Keratinocyte (primary cell): ENCODE results near the gene ADAMTS2. TPM values are rescaled to one million over a fixed set of nuclear protein-coding genes. Genes with fewer than 3 reads are reported as not detected.

Source experiments
- DNase-seq: peaks from one replicate; pipeline ENCODE4 v3.0.0-alpha.2; 2011; ENCODE audit warnings: low read depth, missing footprints, low spot score
- FAIRE-seq: peaks from 2 replicates; lab custom pipeline; 2011; peaks lifted over from hg19 to GRCh38; lab: Jason Lieb, UNC
- H2AFZ ChIP-seq: 2 replicates; pipeline ENCODE4 v1.6.0; 2012; ENCODE audit warnings: low read length, control low read depth, inconsistent platforms; ENCODE audit not compliant: control insufficient read depth
- H3K27ac ChIP-seq: 2 replicates; pipeline ENCODE4 v1.5.1; 2011; ENCODE audit warnings: low read length; ENCODE audit not compliant: control insufficient read depth, insufficient read depth
- H3K27me3 ChIP-seq: 3 replicates; pipeline ENCODE4 v1.6.0; 2011; ENCODE audit warnings: low read length; ENCODE audit not compliant: control insufficient read depth, insufficient read depth; ENCODE audit errors: extremely low read depth
- H3K36me3 ChIP-seq, 2 experiments: 2 replicates in 1 of 2; 3 replicates in 1 of 2; pipeline ENCODE4 v1.5.1; 2011; ENCODE audit warnings: low read length in 2 of 2, mild to moderate bottlenecking in 1 of 2; ENCODE audit not compliant: control insufficient read depth in 2 of 2, insufficient read depth in 2 of 2; ENCODE audit errors: extremely low read depth in 1 of 2
- H3K4me1 ChIP-seq: 3 replicates; pipeline ENCODE4 v1.5.1; 2011; ENCODE audit warnings: low read length; ENCODE audit not compliant: control insufficient read depth, insufficient read depth; ENCODE audit errors: extremely low read depth
- H3K4me2 ChIP-seq: 3 replicates; pipeline ENCODE4 v1.6.0; 2011; ENCODE audit warnings: low read depth, low read length; ENCODE audit not compliant: control insufficient read depth, insufficient read depth; ENCODE audit errors: extremely low read depth
- H3K4me3 ChIP-seq, 3 experiments: fragments of 200-600 bp in 1 of 3; sonication (generic) in 1 of 3; 2 replicates in 2 of 3; 3 replicates in 1 of 3; pipeline ENCODE4 v1.5.1; 2011 to 2016; ENCODE audit warnings: low read length in 3 of 3, mild to moderate bottlenecking in 3 of 3, control low read depth in 2 of 3, inconsistent platforms in 1 of 3, low read depth in 1 of 3, mixed read lengths in 1 of 3, mixed run types in 1 of 3, moderate library complexity in 1 of 3; ENCODE audit not compliant: control insufficient read depth in 2 of 3, insufficient read depth in 2 of 3; ENCODE audit errors: extremely low read depth in 1 of 3
- H3K79me2 ChIP-seq: 2 replicates; pipeline ENCODE4 v1.6.0; 2012; ENCODE audit warnings: low read length; ENCODE audit not compliant: control insufficient read depth, insufficient read depth
- H3K9ac ChIP-seq: 3 replicates; pipeline ENCODE4 v1.6.0; 2011; ENCODE audit warnings: low read length; ENCODE audit not compliant: control insufficient read depth, insufficient read depth; ENCODE audit errors: extremely low read depth
- H3K9me1 ChIP-seq: 3 replicates; pipeline ENCODE4 v1.6.0; 2011; ENCODE audit warnings: low read length; ENCODE audit not compliant: control insufficient read depth, insufficient read depth; ENCODE audit errors: extremely low read depth
- H3K9me3 ChIP-seq: 2 replicates; pipeline ENCODE4 v1.5.1; 2012; ENCODE audit warnings: low read depth, low read length; ENCODE audit not compliant: control insufficient read depth
- H4K20me1 ChIP-seq: 3 replicates; pipeline ENCODE4 v1.6.0; 2011; ENCODE audit warnings: low read length; ENCODE audit not compliant: control insufficient read depth, insufficient read depth; ENCODE audit errors: extremely low read depth
- EZH2 ChIP-seq: IDR thresholded peaks from one replicate; pipeline ENCODE4 v1.6.1; 2012; ENCODE audit warnings: inconsistent platforms, mild to moderate bottlenecking, low read length, moderate library complexity
- dilution Hi-C: fragments of 300-500 bp; cut with MboI; formaldehyde crosslinking; loops from one replicate; pipeline ENCODE4 v1.7.0; 2020; ENCODE audit warnings: low sequenced_read_pairs; ENCODE audit not compliant: extremely low pct_ligation_motif_present
- polyA plus RNA-seq, 5 experiments: library from polyadenylated mRNA; depleted of rRNA in 3 of 5; stranded (reverse) in 3 of 5; stranded (forward) in 1 of 5; unstranded in 1 of 5; fragments of >200 nt; gene quantifications; 1 replicate in 1 of 5; 2 replicates in 3 of 5; 3 replicates in 1 of 5; pipeline versions ENCODE4 v1.2.1 to v1.2.3, GENCODE V29; 2011 to 2012; ENCODE audit warnings: missing spikeins in 2 of 5, low read depth in 1 of 5, low replicate concordance in 1 of 5
- TF ChIP-seq, protein P1 (sequence below), 3 experiments: IDR thresholded peaks in 1 of 3; conservative IDR thresholded peaks in 1 of 3; optimal IDR thresholded peaks in 1 of 3; 2 replicates in 2 of 3; 3 replicates in 1 of 3; pipeline versions ENCODE3 to v1.5.1; 2011; ENCODE audit warnings: low read length in 3 of 3, mild to moderate bottlenecking in 3 of 3, moderate library complexity in 2 of 3, control low read depth in 1 of 3, inconsistent platforms in 1 of 3; ENCODE audit not compliant: insufficient read depth in 2 of 3; ENCODE audit errors: extremely low read depth in 1 of 3

The ADAMTS2 gene
- polyA plus RNA-seq, 1 donor (not counting 4 experiments of a cell fraction or from before 2014, with no cell fraction given), result not detected

DNA sequence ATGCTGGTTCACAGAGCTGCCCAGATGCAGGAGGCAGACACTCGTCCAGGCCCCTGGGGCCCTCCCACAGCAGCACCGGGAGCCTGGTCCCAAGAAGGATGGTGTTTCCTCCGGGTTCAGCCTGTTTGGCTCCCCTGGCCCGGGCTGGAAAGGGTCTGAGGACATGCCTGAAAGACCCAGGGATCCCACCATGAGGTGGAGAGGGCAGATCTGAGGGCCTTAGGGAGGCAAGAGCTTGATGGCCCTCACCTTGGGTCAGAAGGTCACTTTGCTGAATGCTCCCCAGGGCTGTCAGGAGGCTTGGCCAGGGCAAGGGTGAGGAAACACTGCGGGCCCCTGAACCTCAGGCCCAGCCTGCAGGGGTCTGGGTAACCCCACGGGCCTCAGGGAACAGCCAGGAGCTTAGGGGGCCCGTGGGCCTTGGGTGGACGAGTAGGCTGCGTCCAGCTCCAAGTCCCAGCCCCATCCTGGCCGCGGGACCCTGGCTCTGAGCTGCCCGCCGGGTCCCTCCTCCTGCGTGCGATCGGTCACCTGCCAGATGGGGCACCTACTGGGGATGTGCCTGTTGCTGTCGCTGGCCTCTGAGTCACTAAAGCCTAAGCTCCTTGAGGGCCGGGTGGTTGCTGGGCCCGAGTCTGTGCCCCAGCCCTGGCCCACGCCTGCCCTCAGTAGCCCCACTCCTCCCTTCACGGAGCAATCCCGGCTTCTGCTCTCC is 178.9 kb downstream of the ADAMTS2 start:
- TF ChIP-seq, protein P1, sequence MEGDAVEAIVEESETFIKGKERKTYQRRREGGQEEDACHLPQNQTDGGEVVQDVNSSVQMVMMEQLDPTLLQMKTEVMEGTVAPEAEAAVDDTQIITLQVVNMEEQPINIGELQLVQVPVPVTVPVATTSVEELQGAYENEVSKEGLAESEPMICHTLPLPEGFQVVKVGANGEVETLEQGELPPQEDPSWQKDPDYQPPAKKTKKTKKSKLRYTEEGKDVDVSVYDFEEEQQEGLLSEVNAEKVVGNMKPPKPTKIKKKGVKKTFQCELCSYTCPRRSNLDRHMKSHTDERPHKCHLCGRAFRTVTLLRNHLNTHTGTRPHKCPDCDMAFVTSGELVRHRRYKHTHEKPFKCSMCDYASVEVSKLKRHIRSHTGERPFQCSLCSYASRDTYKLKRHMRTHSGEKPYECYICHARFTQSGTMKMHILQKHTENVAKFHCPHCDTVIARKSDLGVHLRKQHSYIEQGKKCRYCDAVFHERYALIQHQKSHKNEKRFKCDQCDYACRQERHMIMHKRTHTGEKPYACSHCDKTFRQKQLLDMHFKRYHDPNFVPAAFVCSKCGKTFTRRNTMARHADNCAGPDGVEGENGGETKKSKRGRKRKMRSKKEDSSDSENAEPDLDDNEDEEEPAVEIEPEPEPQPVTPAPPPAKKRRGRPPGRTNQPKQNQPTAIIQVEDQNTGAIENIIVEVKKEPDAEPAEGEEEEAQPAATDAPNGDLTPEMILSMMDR (optimal IDR thresholded peaks at IDR 0.05 in 1 of 3, IDR thresholded peaks at IDR 0.05 in 1 of 3, conservative IDR thresholded peaks at IDR 0.05 in 1 of 3; ENCODE audit: extremely low read depth in 1 of 3, insufficient read depth in 2 of 3, low read length in 3 of 3), result no peak
- no peak for TF ChIP-seq EZH2
- FAIRE-seq (no peak), DNase-seq (no peak)
- H3K36me3 ChIP-seq, result no peaks in the 10 kb centered on the region
- peaks cover 14% of the 10 kb centered on the region for H3K9me3 ChIP-seq
- no peaks in the 10 kb centered on the region for H3K27me3 ChIP-seq
- H2AFZ ChIP-seq, result no peak overlapping the region
- dilution Hi-C loops, result no loop called here
- no peaks in the 10 kb centered on the region for H3K79me2 ChIP-seq
- no peaks in the 10 kb centered on the region for H3K4me1 ChIP-seq
- no peak overlapping the region for H3K4me2 ChIP-seq
- no peaks in the 10 kb centered on the region for H4K20me1 ChIP-seq
- H3K27ac ChIP-seq, result no peak overlapping the region
- H3K9me1 ChIP-seq, result no peaks in the 10 kb centered on the region
- H3K4me3 ChIP-seq, result no peak overlapping the region
- H3K9ac ChIP-seq, result no peak overlapping the region

- Histone ChIP-seq H2AFZ (no peak overlapping the region), H3K4me1 (no peaks in the 10 kb centered on the region), H3K4me2 (no peak overlapping the region), H3K4me3 (no peak overlapping the region), H3K36me3 (no peaks in the 10 kb centered on the region), H3K9me3 (peaks cover 11% of the 10 kb centered on the region), H4K20me1 (no peaks in the 10 kb centered on the region), H3K27me3 (no peaks in the 10 kb centered on the region), H3K27ac (no peak overlapping the region), H3K9ac (no peak overlapping the region), H3K9me1 (no peaks in the 10 kb centered on the region), H3K79me2 (no peaks in the 10 kb centered on the region)
- FAIRE-seq (no peak), DNase-seq (no peak)
- dilution Hi-C loops, result no loop called here
- TF ChIP-seq EZH2, result no peak
Observed at GRCh38 chr5:179165421-179166170, 179.7 kb downstream of the ADAMTS2 start.
